Neuron (in vitro differentiated cells): ENCODE results near the gene TTC16.
"Not testable (repeated sequence)": the region's sequence is repeated elsewhere in the genome, so short reads cannot be mapped to it uniquely, and the experiment has no call there.

Experiments used
- H2AFZ ChIP-seq: one replicate; pipeline ENCODE4 v1.6.1; 2013; ENCODE audit warnings: low read depth, mild to moderate bottlenecking, inconsistent platforms, low read length, moderate library complexity
- H3K27me3 ChIP-seq: one replicate; pipeline ENCODE4 v1.6.1; 2013; ENCODE audit warnings: low read length; ENCODE audit not compliant: insufficient read depth
- H3K36me3 ChIP-seq: one replicate; pipeline ENCODE4 v1.6.1; 2013; ENCODE audit warnings: low read length; ENCODE audit not compliant: insufficient read depth
- H3K4me1 ChIP-seq: one replicate; pipeline ENCODE4 v1.6.1; 2013; ENCODE audit warnings: low read length; ENCODE audit not compliant: insufficient read depth
- H3K4me3 ChIP-seq: 2 replicates; pipeline ENCODE4 v1.5.1; 2013; ENCODE audit warnings: mild to moderate bottlenecking, low read length, moderate library complexity
- H3K9me3 ChIP-seq: one replicate; pipeline ENCODE4 v1.6.1; 2013; ENCODE audit warnings: low read length

TTC16 gene

DNA sequence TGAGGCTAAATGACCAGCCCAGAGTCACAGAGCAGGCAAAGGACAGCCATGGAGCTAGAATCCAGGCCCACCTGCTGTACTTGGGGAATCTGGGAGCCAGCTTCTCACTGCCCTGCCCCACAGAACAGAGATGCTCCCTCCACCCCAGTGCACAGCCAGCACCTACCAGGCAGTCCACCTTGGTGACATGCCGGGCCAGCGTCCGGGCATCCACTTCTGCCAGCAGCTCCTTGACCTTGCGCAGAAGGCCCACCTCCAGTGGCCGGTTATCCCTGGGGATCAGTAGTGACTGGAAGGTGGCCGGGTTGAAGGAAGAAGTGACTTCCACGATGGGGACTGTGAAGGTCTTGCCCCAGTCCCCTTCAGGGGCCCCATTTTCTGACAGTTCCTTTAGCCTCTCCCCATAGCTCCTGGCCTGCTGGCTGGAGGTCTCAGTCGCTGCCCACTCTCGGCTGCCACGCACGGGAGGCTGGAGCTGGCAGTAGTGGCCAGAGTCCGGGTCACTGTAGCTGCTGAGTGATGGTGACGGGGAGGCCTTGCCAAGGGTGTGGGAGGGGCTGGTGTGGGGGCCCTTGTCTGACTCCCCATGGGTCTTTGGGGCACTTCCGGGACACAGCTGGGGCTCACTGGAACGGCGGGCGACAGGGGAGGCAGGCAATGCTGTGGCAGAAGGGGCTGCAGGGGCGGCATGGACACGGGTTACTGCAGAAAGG lies 28.7 kb downstream of the TTC16 start:
- no peak overlapping the region for H3K4me3 ChIP-seq
- H2AFZ ChIP-seq: no peak overlapping the region
- peaks cover 9% of the 10 kb centered on the region for H3K27me3 ChIP-seq
- H3K36me3 ChIP-seq: peaks cover 6% of the 10 kb centered on the region
- peaks cover 14% of the 10 kb centered on the region for H3K4me1 ChIP-seq
- H3K9me3 ChIP-seq: no peaks in the 10 kb centered on the region

DNA sequence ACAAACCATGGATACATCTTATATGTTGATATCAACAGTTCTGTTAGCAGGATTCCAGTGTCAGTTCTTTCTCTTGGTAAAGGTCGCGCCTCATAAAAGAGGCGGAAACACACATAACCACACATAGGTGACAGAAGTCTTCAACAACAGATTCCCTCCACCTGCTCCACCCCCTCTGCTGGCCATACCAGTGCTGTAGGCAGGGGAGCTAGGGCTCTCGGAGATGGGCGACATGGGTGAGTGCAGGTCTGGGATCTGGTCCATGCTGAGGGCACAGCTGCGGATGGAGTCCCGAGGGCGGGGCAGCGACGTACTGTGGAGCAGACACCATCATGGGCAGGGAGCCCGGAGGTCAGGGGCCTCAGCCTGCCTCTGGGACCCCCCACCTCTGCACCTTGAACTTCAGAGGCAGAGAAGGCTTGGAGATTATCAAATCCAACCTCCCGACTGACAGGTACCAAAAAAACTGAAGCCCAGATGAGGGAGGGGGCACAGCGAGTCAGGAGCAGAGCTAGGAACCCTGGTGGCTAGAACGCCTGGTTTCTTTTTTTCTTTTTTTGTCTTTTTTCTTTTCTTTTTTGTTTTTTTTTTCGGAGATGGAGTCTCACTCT lies 31.2 kb downstream of the TTC16 start:
- Histone ChIP-seq H3K4me1 (peaks cover 9% of the 10 kb centered on the region), H3K4me3 (no peak overlapping the region), H2AFZ (no peak overlapping the region), H3K9me3 (no peaks in the 10 kb centered on the region), H3K27me3 (peaks cover 12% of the 10 kb centered on the region), H3K36me3 (peaks cover 6% of the 10 kb centered on the region)

DNA sequence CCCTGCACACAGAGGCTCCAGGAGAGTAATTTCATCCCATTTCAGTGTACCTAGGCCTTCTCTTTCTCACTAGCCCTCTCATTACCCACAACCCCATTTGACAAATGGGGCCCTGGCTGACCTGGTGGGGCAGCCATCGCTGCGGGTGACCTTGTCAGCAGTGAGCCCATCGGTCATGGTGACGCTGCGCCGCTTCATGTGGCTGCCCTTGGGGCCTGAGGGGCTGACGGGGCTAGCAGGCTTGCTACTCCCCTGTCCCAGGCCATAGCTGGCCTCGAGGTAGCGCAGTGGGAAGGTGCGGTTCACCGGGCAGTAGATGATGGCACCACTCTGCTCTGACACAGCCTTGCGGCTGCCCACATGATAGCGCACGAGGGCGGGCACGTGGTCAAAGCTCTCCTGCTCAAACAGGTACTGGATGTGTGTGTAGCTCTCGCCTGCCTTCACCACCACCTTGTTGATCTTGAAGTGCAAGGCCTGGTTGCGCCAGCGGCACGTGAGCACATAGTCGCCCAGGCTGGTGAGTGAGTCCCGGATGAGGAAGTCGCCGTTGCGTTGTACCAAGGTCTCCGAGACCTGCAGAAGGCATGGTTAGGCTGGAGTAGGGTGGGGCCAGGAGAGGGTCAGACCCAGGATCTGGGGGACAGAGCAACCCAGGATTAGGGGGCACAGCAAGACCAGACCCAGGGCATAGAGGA lies 33.4 kb downstream of the TTC16 start:
- Histone ChIP-seq H3K36me3 (peaks cover 6% of the 10 kb centered on the region), H3K4me3 (no peak overlapping the region), H3K9me3 (no peaks in the 10 kb centered on the region), H2AFZ (no peak overlapping the region), H3K4me1 (no peaks in the 10 kb centered on the region), H3K27me3 (peaks cover 18% of the 10 kb centered on the region)

DNA sequence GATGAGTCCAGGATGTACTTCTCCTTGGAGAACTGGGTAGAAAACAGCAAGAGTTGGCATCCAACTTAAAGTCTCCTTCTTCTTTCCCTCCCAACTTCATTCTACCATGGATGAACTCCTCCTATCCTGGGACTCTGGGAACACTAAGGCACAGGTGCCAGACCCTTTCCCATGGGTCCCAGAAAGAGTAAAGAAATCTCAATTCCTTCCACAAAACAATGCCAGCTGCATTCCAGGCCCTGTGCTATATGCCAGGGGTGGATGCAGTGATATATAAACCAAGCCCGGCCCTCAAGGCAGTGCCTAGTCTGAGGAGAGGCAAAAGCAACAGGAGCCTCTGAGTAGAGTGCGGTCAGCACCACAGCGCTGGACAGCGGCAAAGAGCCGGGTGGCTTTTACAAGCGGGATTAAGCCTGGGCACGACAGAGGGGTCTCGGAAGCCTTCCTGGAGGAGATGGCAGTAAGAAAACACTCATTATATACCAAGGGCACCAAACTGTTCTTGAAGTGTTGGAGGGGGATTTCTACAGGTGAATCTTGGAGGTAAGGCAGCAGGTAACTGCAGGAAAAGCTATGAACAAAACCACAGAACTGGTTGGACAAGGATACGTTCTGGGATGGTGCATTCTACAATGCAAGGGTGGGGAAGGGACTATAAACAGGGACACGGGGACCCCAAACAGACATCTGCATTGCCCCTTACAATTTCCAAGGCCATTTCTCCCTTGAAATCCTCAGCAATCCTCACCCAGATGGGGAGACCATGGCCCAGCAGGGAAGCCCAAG lies 35.6 kb downstream of the TTC16 start:
- Histone ChIP-seq H3K4me1 (peaks cover 13% of the 10 kb centered on the region), H3K4me3 (no peak overlapping the region), H3K27me3 (peaks cover 29% of the 10 kb centered on the region), H3K9me3 (no peaks in the 10 kb centered on the region), H3K36me3 (peaks cover 6% of the 10 kb centered on the region), H2AFZ (no peak overlapping the region)

DNA sequence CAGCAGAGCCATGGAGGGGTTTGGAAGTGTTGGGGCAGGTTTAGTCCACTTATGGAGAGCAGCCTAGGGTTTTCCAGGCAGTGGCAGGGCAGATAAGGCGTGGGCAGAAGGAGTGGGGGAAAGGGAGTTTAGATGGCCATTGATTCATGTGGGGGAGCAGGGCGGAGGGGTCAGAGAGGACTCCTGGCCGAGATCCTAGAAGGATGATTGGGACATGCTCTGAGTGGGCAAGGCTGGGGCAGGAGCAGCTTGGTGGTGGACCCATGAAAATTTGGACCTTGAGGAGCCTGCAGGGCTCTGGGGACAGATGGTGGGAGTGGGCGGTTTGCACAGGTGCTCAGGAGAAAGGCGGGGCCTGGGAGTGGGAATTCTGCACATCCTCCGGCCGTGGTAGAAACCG lies 37.3 kb downstream of the TTC16 start:
- H3K27me3 ChIP-seq: peaks cover 27% of the 10 kb centered on the region

DNA sequence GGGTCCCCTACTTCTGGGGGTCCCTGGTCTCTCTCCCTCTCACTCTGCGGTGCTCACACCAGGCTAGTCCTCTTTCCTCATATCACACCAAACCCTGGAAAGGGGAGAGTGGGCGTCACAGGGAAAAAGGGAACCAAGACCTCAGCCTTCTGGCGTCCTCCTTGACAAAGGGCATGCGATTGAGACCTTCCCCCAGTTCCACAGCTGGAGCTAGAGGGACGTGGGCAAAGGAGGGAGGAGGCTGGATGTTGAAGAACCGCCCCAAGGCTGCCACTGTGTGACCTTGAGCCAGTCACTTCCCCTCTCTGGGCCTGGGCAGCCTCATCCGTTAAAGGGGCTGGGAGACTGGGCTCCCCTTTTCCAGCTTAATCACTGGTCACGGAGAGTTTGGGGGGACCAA lies 37.7 kb downstream of the TTC16 start:
- H3K36me3 ChIP-seq: peaks cover 6% of the 10 kb centered on the region
- H3K9me3 ChIP-seq: no peaks in the 10 kb centered on the region
- peak overlapping the region; percentile 55 for H3K4me3 ChIP-seq
- H2AFZ ChIP-seq: no peak overlapping the region
- peaks cover 13% of the 10 kb centered on the region for H3K4me1 ChIP-seq
- peaks cover 28% of the 10 kb centered on the region for H3K27me3 ChIP-seq

More for the DNA sequence above, 37.3 kb downstream of the TTC16 start:
- H2AFZ ChIP-seq: no peak overlapping the region
- peaks cover 6% of the 10 kb centered on the region for H3K36me3 ChIP-seq
- no peaks in the 10 kb centered on the region for H3K9me3 ChIP-seq
- no peak overlapping the region for H3K4me3 ChIP-seq
- H3K4me1 ChIP-seq: peaks cover 13% of the 10 kb centered on the region

DNA sequence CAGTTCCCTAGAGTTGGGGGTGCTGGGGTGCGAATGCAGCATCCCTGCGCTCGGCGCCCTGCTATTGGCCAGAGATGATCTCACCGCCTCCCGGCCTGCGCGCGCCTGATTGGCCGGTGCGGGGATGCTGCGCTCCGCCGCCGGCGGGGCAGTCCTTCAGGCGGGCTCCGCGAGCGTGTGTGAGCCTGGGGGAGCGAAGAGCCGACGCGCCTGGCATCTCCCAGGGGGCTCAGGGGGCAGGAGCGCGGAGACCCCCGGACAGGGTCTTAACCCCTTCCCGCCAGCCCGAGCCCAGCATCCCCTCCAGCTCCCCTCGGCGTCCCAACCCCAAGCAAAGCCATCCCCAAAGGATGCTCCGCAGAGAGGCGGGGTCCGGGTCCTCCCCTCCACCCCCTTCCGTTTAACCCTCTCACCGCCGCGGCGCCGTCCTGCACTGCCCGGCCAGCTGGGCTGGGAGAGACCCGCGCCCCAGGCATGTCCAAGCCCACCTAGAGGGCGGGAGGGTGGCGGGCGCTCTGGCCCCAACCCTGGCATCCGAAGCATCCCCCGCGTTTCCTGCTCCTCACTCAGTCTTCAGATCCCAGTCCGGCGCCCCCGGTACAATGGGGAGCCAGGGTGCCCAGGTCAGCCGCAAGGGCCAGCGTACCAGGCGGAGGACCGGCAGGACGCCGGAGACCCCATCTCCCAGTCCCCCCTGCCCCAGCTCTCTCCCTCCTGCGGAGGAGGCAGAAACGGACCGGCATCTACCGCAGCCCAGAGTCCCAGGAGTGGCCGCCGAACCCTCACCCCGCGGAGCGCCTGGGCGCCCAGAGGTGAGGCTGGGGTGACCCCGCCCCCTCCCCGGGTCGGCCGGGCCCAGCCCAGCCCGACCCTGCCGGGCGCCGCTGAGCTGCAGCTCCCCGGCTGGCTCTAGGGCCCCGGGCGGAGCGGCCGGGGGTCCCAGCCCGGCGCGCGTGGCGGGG lies 38.5 kb downstream of the TTC16 start:
- peak overlapping the region; percentile 65 for H2AFZ ChIP-seq
- peak overlapping the region; percentile 55 for H3K4me3 ChIP-seq
- H3K36me3 ChIP-seq: peaks cover under 1% of the 10 kb centered on the region
- H3K9me3 ChIP-seq: no peaks in the 10 kb centered on the region
- peaks cover 13% of the 10 kb centered on the region for H3K4me1 ChIP-seq
- H3K27me3 ChIP-seq: peaks cover 27% of the 10 kb centered on the region

DNA sequence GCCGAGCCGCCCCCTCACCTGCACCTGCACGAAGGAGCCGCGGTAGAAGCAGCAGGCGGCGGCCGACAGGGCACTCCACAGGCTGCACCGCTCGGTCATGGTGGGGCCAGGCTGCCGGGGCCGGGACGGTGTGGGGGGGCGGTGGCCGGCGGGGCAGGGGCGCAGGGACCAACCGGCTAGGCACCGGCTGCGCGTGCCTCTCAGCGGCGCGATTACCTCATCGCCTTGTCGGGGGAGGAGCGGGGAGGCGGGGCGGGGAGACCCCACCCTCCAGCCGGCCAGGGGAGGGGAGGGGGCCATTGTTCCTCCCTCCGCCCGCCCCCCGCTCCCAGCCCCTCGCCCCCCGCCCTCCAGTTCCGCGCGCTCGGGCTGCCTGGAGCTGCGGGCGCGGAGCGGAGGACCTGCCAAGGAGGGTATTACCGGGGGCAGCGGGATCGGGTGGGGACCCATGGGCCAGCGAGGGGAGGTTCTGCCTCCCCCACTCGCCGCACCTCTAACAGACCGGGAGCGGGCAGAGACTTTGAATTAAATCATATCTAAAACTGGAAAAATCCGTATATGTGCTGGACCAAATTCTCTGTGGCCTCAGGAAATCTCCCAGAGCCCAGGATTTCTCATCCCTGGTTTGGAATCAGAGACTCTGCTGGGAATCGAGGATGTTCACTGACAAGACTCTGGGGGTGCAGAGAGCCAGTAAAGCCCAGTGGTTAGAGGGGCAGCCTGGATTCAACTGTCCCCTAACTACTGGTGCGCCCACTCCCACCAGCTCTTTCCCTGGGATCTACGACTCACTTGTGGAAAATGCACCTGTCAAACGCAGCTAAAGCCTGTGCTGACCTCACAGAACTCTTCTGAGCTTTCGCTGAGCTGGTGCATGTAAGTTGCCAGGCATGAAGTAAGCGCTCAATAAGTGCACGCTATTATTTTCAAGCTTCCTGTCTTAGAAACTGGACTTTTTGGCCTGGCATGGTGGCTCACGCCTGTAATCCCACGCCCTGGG lies 39.5 kb downstream of the TTC16 start:
- peaks cover 26% of the 10 kb centered on the region for H3K27me3 ChIP-seq
- peaks cover 13% of the 10 kb centered on the region for H3K4me1 ChIP-seq
- H3K9me3 ChIP-seq: no peaks in the 10 kb centered on the region
- H3K36me3 ChIP-seq: no peaks in the 10 kb centered on the region
- peak overlapping the region; percentile 65 for H2AFZ ChIP-seq
- H3K4me3 ChIP-seq: peak overlapping the region; percentile 55

DNA sequence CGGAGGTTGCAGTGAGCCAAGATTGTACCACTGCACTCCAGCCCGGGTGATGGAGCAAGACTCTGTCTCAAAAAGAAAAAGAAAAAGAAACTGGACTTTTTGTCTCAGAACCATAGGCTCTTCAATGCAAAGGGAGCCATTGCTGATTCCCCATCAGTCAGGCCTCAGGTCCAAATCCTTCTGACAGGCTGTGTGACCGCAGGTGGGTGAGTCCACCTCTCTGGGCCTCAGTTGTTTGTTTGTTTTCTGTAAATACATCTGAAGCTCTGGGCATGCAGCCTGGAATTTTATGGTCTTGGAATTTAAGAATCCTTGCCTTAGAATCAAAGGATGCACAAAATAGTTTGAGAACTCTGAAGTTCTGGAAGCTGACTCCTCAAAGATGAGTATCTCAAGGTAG lies 40.4 kb downstream of the TTC16 start:
- peaks cover 13% of the 10 kb centered on the region for H3K4me1 ChIP-seq
- H3K36me3 ChIP-seq: no peaks in the 10 kb centered on the region
- no peak overlapping the region for H3K4me3 ChIP-seq
- H2AFZ ChIP-seq: no peak overlapping the region
- peaks cover 28% of the 10 kb centered on the region for H3K27me3 ChIP-seq
- no peaks in the 10 kb centered on the region for H3K9me3 ChIP-seq

DNA sequence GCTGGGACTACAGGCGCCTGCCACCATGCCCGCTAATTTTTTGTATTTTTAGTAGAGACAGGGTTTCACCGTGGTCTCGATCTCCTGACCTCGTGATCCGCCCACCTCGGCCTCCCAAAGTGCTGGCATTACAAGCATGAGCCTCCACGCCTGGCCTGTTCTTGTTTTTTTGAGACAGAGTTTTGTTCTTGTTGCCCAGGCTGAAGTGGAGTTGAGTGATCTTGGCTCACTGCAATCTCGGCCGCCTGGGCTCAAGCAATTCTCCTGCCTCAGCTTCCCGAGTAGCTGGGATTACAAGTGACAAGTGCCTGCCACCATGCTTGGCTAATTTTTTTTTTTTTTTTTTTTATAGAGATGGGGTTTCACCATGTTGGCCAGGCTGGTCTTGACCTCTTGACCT lies 40.9 kb downstream of the TTC16 start:
- H3K27me3 ChIP-seq: peaks cover 31% of the 10 kb centered on the region
- not testable (repeated sequence) for H2AFZ ChIP-seq, H3K36me3 ChIP-seq, H3K4me3 ChIP-seq, H3K9me3 ChIP-seq
- peaks cover 13% of the 10 kb centered on the region for H3K4me1 ChIP-seq

DNA sequence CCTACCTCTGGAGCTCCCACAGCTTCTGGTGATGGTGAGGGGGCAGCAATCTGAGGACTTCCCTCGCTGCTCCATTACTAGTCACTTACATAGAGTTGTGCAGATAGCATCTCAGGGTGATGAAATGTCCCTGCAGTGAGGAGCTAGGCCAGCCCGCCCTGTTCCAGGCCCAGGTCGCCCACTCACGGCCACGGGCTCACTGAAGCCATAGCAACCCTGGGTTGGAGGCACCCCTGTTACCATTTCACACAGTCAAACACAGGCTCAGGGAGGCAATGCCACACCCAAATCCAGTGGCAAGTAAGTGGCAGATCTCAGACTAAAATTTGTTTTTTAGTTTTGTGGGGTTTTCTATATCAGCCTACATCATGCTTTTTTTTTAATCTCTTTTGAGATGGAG lies 43.0 kb downstream of the TTC16 start:
- Histone ChIP-seq H3K9me3 (no peaks in the 10 kb centered on the region), H3K36me3 (no peaks in the 10 kb centered on the region), H3K4me3 (no peak overlapping the region), H3K4me1 (peaks cover 13% of the 10 kb centered on the region), H2AFZ (no peak overlapping the region), H3K27me3 (peaks cover 39% of the 10 kb centered on the region)
